Superior temporal gyrus (tissue), 1 donor: ENCODE data around the gene NUDT5.
"Not testable (repeated sequence)": the region's sequence is repeated elsewhere in the genome, so short reads cannot be mapped to it uniquely, and the experiment has no call there.

Source experiments
- DNase-seq: peaks from one replicate; pipeline ENCODE4 v3.0.0-alpha.2; 2016; ENCODE audit errors: extremely low spot score

Gene NUDT5

GRCh38 chr10:12195603-12196506 lies at the start of gene NUDT5, which contains the start of gene CDC123:
Gene NUDT5, minus strand, starts transcription at chr10:12195891. Its CDS starts 9,600 bp downstream, at chr10:12186291.
Gene CDC123, plus strand, starts transcription at chr10:12196188. Its CDS starts 58 bp downstream, at chr10:12196246.
- DNase-seq: peak; percentile 98

- no peak for DNase-seq
Observed at GRCh38 chr10:12243864-12244620, 48.4 kb upstream of the NUDT5 start.

GRCh38 chr10:12241810-12242529 lies 46.3 kb upstream of the NUDT5 start:
- no peak for DNase-seq

GRCh38 chr10:12238821-12239220 lies 43.1 kb upstream of the NUDT5 start:
- DNase-seq: no peak

GRCh38 chr10:12237265-12238220 lies 41.9 kb upstream of the NUDT5 start:
- no peak for DNase-seq

GRCh38 chr10:12235796-12236195 lies 40.1 kb upstream of the NUDT5 start:
- no peak for DNase-seq

- DNase-seq: no peak
Observed at GRCh38 chr10:12235116-12235694, 39.5 kb upstream of the NUDT5 start.

GRCh38 chr10:12234687-12235086 lies 39.0 kb upstream of the NUDT5 start:
- DNase-seq: not testable (repeated sequence)

GRCh38 chr10:12228851-12229250 lies 33.2 kb upstream of the NUDT5 start:
- no peak for DNase-seq

GRCh38 chr10:12226438-12226837 lies 30.7 kb upstream of the NUDT5 start:
- DNase-seq: not testable (repeated sequence)

GRCh38 chr10:12225444-12225843 lies 29.8 kb upstream of the NUDT5 start:
- no peak for DNase-seq

GRCh38 chr10:12221323-12222298 lies 25.9 kb upstream of the NUDT5 start:
- no peak for DNase-seq

GRCh38 chr10:12218991-12219390 lies 23.3 kb upstream of the NUDT5 start:
- DNase-seq: no peak

- peak; percentile 81 for DNase-seq
Observed at GRCh38 chr10:12214763-12215218, 19.1 kb upstream of the NUDT5 start.

- no peak for DNase-seq
Observed at GRCh38 chr10:12214093-12214492, 18.4 kb upstream of the NUDT5 start.

GRCh38 chr10:12213621-12214020 lies 17.9 kb upstream of the NUDT5 start:
- DNase-seq: no peak

- no peak for DNase-seq
Observed at GRCh38 chr10:12212454-12212853, 16.8 kb upstream of the NUDT5 start.

GRCh38 chr10:12208460-12208859 lies 12.8 kb upstream of the NUDT5 start:
- no peak for DNase-seq

- DNase-seq: no peak
Observed at GRCh38 chr10:12207114-12207513, 11.4 kb upstream of the NUDT5 start.
